ENCODE measurements around the gene DLG2.

DNA sequence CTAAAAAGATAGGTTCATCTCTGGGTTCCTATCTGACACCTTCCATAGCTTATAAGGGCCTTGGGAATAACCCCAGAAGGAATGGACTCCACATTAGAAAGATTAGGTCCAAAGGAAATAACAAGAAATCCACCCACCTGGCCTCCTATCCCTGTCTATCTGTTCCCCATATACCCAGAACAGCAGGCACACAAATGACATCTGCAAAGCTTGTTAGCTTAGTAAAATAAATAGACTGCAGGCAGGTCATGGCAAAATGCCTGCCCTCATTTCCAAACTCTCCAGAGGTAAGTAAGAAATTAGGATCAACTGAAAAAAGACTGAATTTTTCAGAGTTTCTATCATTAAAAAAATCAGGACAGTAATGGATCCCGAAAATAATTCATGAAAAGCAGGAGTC, 489.5 kb downstream of the DLG2 start:
- TF ChIP-seq, protein P1, sequence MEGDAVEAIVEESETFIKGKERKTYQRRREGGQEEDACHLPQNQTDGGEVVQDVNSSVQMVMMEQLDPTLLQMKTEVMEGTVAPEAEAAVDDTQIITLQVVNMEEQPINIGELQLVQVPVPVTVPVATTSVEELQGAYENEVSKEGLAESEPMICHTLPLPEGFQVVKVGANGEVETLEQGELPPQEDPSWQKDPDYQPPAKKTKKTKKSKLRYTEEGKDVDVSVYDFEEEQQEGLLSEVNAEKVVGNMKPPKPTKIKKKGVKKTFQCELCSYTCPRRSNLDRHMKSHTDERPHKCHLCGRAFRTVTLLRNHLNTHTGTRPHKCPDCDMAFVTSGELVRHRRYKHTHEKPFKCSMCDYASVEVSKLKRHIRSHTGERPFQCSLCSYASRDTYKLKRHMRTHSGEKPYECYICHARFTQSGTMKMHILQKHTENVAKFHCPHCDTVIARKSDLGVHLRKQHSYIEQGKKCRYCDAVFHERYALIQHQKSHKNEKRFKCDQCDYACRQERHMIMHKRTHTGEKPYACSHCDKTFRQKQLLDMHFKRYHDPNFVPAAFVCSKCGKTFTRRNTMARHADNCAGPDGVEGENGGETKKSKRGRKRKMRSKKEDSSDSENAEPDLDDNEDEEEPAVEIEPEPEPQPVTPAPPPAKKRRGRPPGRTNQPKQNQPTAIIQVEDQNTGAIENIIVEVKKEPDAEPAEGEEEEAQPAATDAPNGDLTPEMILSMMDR (IDR thresholded peaks at IDR 0.05) = no peak
- TF ChIP-seq ZNF219 (CRISPR knock-in tag; IDR thresholded peaks at IDR 0.05; ENCODE audit: borderline replicate concordance) (no peak), CREM (CRISPR knock-in tag; IDR thresholded peaks at IDR 0.05) (no peak), NR2C2 (CRISPR knock-in tag; IDR thresholded peaks at IDR 0.05) (no peak), CREB1 (CRISPR knock-in tag; IDR thresholded peaks at IDR 0.05) (no peak), FOXK1 (CRISPR knock-in tag; IDR thresholded peaks at IDR 0.05) (no peak), SOX15 (CRISPR knock-in tag; IDR thresholded peaks at IDR 0.05) (no peak)
- TF ChIP-seq, protein P2, sequence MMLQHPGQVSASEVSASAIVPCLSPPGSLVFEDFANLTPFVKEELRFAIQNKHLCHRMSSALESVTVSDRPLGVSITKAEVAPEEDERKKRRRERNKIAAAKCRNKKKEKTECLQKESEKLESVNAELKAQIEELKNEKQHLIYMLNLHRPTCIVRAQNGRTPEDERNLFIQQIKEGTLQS (CRISPR knock-in tag; conservative IDR thresholded peaks at IDR 0.05) = no peak
- TF ChIP-seq, protein P3, sequence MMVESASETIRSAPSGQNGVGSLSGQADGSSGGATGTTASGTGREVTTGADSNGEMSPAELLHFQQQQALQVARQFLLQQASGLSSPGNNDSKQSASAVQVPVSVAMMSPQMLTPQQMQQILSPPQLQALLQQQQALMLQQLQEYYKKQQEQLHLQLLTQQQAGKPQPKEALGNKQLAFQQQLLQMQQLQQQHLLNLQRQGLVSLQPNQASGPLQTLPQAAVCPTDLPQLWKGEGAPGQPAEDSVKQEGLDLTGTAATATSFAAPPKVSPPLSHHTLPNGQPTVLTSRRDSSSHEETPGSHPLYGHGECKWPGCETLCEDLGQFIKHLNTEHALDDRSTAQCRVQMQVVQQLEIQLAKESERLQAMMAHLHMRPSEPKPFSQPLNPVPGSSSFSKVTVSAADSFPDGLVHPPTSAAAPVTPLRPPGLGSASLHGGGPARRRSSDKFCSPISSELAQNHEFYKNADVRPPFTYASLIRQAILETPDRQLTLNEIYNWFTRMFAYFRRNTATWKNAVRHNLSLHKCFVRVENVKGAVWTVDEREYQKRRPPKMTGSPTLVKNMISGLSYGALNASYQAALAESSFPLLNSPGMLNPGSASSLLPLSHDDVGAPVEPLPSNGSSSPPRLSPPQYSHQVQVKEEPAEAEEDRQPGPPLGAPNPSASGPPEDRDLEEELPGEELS (CRISPR knock-in tag; IDR thresholded peaks at IDR 0.05) = no peak
- TF ChIP-seq, protein P4, sequence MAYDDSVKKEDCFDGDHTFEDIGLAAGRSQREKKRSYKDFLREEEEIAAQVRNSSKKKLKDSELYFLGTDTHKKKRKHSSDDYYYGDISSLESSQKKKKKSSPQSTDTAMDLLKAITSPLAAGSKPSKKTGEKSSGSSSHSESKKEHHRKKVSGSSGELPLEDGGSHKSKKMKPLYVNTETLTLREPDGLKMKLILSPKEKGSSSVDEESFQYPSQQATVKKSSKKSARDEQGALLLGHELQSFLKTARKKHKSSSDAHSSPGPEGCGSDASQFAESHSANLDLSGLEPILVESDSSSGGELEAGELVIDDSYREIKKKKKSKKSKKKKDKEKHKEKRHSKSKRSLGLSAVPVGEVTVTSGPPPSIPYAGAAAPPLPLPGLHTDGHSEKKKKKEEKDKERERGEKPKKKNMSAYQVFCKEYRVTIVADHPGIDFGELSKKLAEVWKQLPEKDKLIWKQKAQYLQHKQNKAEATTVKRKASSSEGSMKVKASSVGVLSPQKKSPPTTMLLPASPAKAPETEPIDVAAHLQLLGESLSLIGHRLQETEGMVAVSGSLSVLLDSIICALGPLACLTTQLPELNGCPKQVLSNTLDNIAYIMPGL (CRISPR knock-in tag; IDR thresholded peaks at IDR 0.05) = no peak
- TF ChIP-seq, protein P5, sequence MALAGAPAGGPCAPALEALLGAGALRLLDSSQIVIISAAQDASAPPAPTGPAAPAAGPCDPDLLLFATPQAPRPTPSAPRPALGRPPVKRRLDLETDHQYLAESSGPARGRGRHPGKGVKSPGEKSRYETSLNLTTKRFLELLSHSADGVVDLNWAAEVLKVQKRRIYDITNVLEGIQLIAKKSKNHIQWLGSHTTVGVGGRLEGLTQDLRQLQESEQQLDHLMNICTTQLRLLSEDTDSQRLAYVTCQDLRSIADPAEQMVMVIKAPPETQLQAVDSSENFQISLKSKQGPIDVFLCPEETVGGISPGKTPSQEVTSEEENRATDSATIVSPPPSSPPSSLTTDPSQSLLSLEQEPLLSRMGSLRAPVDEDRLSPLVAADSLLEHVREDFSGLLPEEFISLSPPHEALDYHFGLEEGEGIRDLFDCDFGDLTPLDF (CRISPR knock-in tag; IDR thresholded peaks at IDR 0.05) = no peak
- TF ChIP-seq, protein P6, sequence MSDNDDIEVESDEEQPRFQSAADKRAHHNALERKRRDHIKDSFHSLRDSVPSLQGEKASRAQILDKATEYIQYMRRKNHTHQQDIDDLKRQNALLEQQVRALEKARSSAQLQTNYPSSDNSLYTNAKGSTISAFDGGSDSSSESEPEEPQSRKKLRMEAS (CRISPR knock-in tag; IDR thresholded peaks at IDR 0.05) = no peak

All from WTC11 (cell line).